GM12878 (cell line): ENCODE data around the gene KIF5A. TPM values are rescaled to one million over a fixed set of nuclear protein-coding genes. Genes with fewer than 3 reads are reported as not detected.

Experiments used
- ATAC-seq: fragments of 200-7000 bp; cut with Tn5 transposase; 3 replicates; pipeline ENCODE4 v1.9.1; 2020; ENCODE audit warnings: mild to moderate bottlenecking, moderate library complexity
- BruUV-seq: library from RNA; stranded (reverse); fragments of 400-500 nt; replicated peaks from 2 replicates; lab custom pipeline; 2021; lab: Mats Ljungman, UMichigan
- CTCF ChIA-PET: fragments of 300-600 bp; sonication (Branson Sonifier 250); formaldehyde crosslinking; extraction: SDS; loops from one replicate; lab custom pipeline; 2021; ENCODE audit warnings: inconsistent platforms; lab: Yijun Ruan, JAX
- POLR2A ChIA-PET: fragments of 350-600 bp; formaldehyde crosslinking; extraction: SDS; loops from one replicate; lab custom pipeline; 2021; ENCODE audit warnings: inconsistent platforms; lab: Charles Lee
- RAD21 ChIA-PET: fragments of 300-600 bp; sonication (Branson Sonifier 250); formaldehyde crosslinking; loops from one replicate; lab custom pipeline; 2023; ENCODE audit warnings: antibody characterized with exemption; ENCODE audit not compliant: unreplicated experiment; lab: Charles Lee
- SMC1A ChIA-PET: fragments of 300-600 bp; sonication (Branson Sonifier 250); formaldehyde crosslinking; loops from one replicate; lab custom pipeline; 2023; ENCODE audit not compliant: unreplicated experiment, uncharacterized antibody; lab: Charles Lee
- DNase-seq: peaks from one replicate; pipeline ENCODE4 v3.0.0-alpha.2; 2011; ENCODE audit warnings: low read depth, low spot score
- FAIRE-seq: peaks from 3 replicates; lab custom pipeline; 2011; peaks lifted over from hg19 to GRCh38; lab: Jason Lieb, UNC
- H2AFZ ChIP-seq: 2 replicates; pipeline ENCODE4 v1.6.0; 2011; ENCODE audit warnings: low read depth, low read length, control low read depth; ENCODE audit not compliant: control insufficient read depth
- H3K27ac ChIP-seq: 2 replicates; pipeline ENCODE4 v1.5.1; 2011; ENCODE audit warnings: control low read depth; ENCODE audit not compliant: control insufficient read depth, insufficient read depth
- H3K27me3 ChIP-seq, 2 experiments: replicated peaks in 1 of 2; 2 replicates each; pipeline versions ENCODE4 v1.6.0 to v1.6.1; 2011; ENCODE audit warnings: low read length in 1 of 2; ENCODE audit not compliant: control insufficient read depth in 2 of 2, insufficient read depth in 2 of 2
- H3K36me3 ChIP-seq, 2 experiments: 2 replicates each; pipeline ENCODE4 v1.5.1; 2011; ENCODE audit warnings: low read length in 1 of 2; ENCODE audit not compliant: control insufficient read depth in 2 of 2, insufficient read depth in 2 of 2
- H3K4me1 ChIP-seq: 2 replicates; pipeline ENCODE4 v1.6.1; 2011; ENCODE audit warnings: mild to moderate bottlenecking, low read length, moderate library complexity, mixed read lengths; ENCODE audit not compliant: control insufficient read depth, insufficient read depth
- H3K4me2 ChIP-seq: 2 replicates; pipeline ENCODE4 v1.6.0; 2011; ENCODE audit warnings: control low read depth; ENCODE audit not compliant: control insufficient read depth, insufficient read depth
- H3K4me3 ChIP-seq: fragments of 200-600 bp; sonication (generic); 2 replicates; pipeline ENCODE4 v1.5.1; 2016
- H3K79me2 ChIP-seq: 2 replicates; pipeline ENCODE4 v1.6.0; 2011; ENCODE audit warnings: low read length; ENCODE audit not compliant: control insufficient read depth, insufficient read depth
- H3K9ac ChIP-seq: 2 replicates; pipeline ENCODE4 v1.8.0; 2011; ENCODE audit warnings: low read length, control low read depth, mixed read lengths; ENCODE audit not compliant: control insufficient read depth, insufficient read depth
- H3K9me3 ChIP-seq: replicated peaks from 3 replicates; pipeline ENCODE4 v1.5.1; 2011; ENCODE audit warnings: mild to moderate bottlenecking, low read length; ENCODE audit not compliant: control insufficient read depth, insufficient read depth
- H4K20me1 ChIP-seq: 2 replicates; pipeline ENCODE4 v1.6.0; 2011; ENCODE audit not compliant: control insufficient read depth, insufficient read depth
- CHD1 ChIP-seq: IDR thresholded peaks from 2 replicates; pipeline ENCODE4 v1.6.1; 2012; ENCODE audit warnings: low read depth, low read length, improper control_type of control experiment
- CREM ChIP-seq: IDR thresholded peaks from 2 replicates; pipeline ENCODE4 v1.6.1; 2014; ENCODE audit warnings: antibody characterized with exemption, low read depth
- LARP7 ChIP-seq: fragments of 450-650 bp; IDR thresholded peaks from 2 replicates; pipeline ENCODE4 v1.6.1; 2017; ENCODE audit warnings: mild to moderate bottlenecking
- MEF2B ChIP-seq: fragments of 450-650 bp; IDR thresholded peaks from 2 replicates; pipeline ENCODE4 v1.6.1; 2018; ENCODE audit warnings: mild to moderate bottlenecking, moderate library complexity; ENCODE audit not compliant: partially characterized antibody, poor library complexity, severe bottlenecking
- MTA3 ChIP-seq: IDR thresholded peaks from 2 replicates; pipeline ENCODE4 v1.6.1; 2012; ENCODE audit warnings: low read length, inconsistent platforms, borderline replicate concordance
- NR2F1 ChIP-seq: fragments of 450-650 bp; conservative IDR thresholded peaks from 2 replicates; pipeline ENCODE4 v1.6.1; 2017; ENCODE audit warnings: mild to moderate bottlenecking
- RCOR1 ChIP-seq: conservative IDR thresholded peaks from 2 replicates; pipeline ENCODE4 v1.6.1; 2012; ENCODE audit warnings: low read depth, low read length, improper control_type of control experiment
- SPI1 ChIP-seq: IDR thresholded peaks from 2 replicates; pipeline ENCODE4 v1.6.1; 2011; ENCODE audit warnings: low read depth, mild to moderate bottlenecking, low read length, moderate library complexity, borderline replicate concordance; ENCODE audit not compliant: insufficient read depth
- STAT3 ChIP-seq: IDR thresholded peaks from 2 replicates; pipeline ENCODE4 v1.6.1; 2011; ENCODE audit warnings: low read depth, low read length, improper control_type of control experiment
- SUPT20H ChIP-seq: IDR thresholded peaks from 2 replicates; pipeline ENCODE4 v1.6.1; 2011; ENCODE audit warnings: low read depth, mild to moderate bottlenecking, low read length, moderate library complexity, borderline replicate concordance; ENCODE audit not compliant: control insufficient read depth
- TARDBP ChIP-seq: IDR thresholded peaks from 2 replicates; pipeline ENCODE4 v1.6.1; 2016; ENCODE audit warnings: borderline replicate concordance
- WRNIP1 ChIP-seq: IDR thresholded peaks from 2 replicates; pipeline ENCODE4 v1.6.1; 2011; ENCODE audit warnings: low read depth, low read length, improper control_type of control experiment, borderline replicate concordance
- ZNF217 ChIP-seq: fragments of 450-650 bp; IDR thresholded peaks from 2 replicates; pipeline ENCODE4 v1.6.1; 2017; ENCODE audit warnings: antibody characterized with exemption, mild to moderate bottlenecking
- WGBS: methylation state at CpG from one replicate; pipeline ENCODE4 v1.1.6; 2016; ENCODE audit warnings: low lambda C conversion rate; ENCODE audit not compliant: insufficient replicate concordance, insufficient coverage; ENCODE audit errors: missing lambda C conversion rate; 5-methylcytosine and 5-hydroxymethylcytosine counted together
- in situ Hi-C: fragments of 300-500 bp; cut with MboI; formaldehyde crosslinking; loops from 9 replicates; pipeline ENCODE4 v1.14.3; 2018; ENCODE audit warnings: mixed read lengths
- intact Hi-C: fragments of 100-400 bp; cut with micrococcal nuclease; formaldehyde crosslinking; loops from one replicate; pipeline ENCODE4 v1.14.2; 2022; ENCODE audit not compliant: unreplicated experiment
- polyA plus RNA-seq, 11 experiments: library from polyadenylated mRNA; depleted of rRNA in 4 of 11; unstranded in 6 of 11; stranded (reverse) in 5 of 11; fragments of >200 nt; fragmentation: Nextera tagmentation in 4 of 11; fragmentation: Illumina TruSeq in 1 of 11; extraction: Ambion mirVana in 4 of 11; extraction: Trizol in 1 of 11; gene quantifications; 1 replicate in 1 of 11; 2 replicates in 10 of 11; pipeline versions ENCODE4 v1.2.1 to v1.2.3, GENCODE V29; 2011 to 2016; ENCODE audit warnings: inconsistent platforms in 2 of 11, missing spikeins in 2 of 11, low read depth in 1 of 11
- total RNA-seq, 4 experiments: library from RNA; depleted of rRNA in 3 of 4; stranded (reverse); fragments of >200 nt in 3 of 4; fragmentation: Illumina TruSeq in 1 of 4; extraction: Trizol in 1 of 4; gene quantifications; 2 replicates each; pipeline versions ENCODE4 v1.2.1 to v1.2.3, GENCODE V29; 2013 to 2021
- TF ChIP-seq, protein P1 (sequence below): fragments of 450-650 bp; IDR thresholded peaks from 2 replicates; pipeline ENCODE4 v1.6.1; 2017; ENCODE audit warnings: low read depth, mild to moderate bottlenecking, moderate library complexity

KIF5A gene
- total and polyA plus RNA-seq, 10 of the 15 experiments (the other 5 are each of a cell fraction or from before 2014, with no cell fraction given) = 0.35 to 2.9 (median 0.97) TPM

- ChIA-PET POLR2A (no interaction called here), CTCF (interaction anchor here (0.7 to 2.2 kb wide), 2 partner anchors 43 to 119 kb away, joined by 3 to 5 read pairs; partner anchors contain the start of gene GLI1), SMC1A (no interaction called here), RAD21 (no interaction called here)
- intact Hi-C loops (no loop called here), in situ Hi-C loops (no loop called here)
- H3K4me2 ChIP-seq = no peak overlapping the region
- no peak overlapping the region for H2AFZ ChIP-seq
- TF ChIP-seq NR2F1 (no peak), MEF2B (no peak), SPI1 (no peak), SUPT20H (no peak), WRNIP1 (no peak), LARP7 (no peak), STAT3 (no peak), ZNF217 (no peak), CREM (no peak), TARDBP (no peak), CHD1 (no peak), RCOR1 (no peak), MTA3 (no peak)
- TF ChIP-seq, protein P1, sequence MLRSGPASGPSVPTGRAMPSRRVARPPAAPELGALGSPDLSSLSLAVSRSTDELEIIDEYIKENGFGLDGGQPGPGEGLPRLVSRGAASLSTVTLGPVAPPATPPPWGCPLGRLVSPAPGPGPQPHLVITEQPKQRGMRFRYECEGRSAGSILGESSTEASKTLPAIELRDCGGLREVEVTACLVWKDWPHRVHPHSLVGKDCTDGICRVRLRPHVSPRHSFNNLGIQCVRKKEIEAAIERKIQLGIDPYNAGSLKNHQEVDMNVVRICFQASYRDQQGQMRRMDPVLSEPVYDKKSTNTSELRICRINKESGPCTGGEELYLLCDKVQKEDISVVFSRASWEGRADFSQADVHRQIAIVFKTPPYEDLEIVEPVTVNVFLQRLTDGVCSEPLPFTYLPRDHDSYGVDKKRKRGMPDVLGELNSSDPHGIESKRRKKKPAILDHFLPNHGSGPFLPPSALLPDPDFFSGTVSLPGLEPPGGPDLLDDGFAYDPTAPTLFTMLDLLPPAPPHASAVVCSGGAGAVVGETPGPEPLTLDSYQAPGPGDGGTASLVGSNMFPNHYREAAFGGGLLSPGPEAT = no peak
- no peak overlapping the region for H3K9ac ChIP-seq
- no peaks in the 10 kb centered on the region for H4K20me1 ChIP-seq
- no peak for FAIRE-seq
- no peak for DNase-seq
- no peak overlapping the region for H3K4me3 ChIP-seq
- no peaks in the 10 kb centered on the region; a peak in 2 of 4 replicates for H3K27me3 ChIP-seq
- H3K27ac ChIP-seq = no peak overlapping the region
- BruUV-seq = no TSS peak
- ATAC-seq = no peak
- H3K4me1 ChIP-seq = no peaks in the 10 kb centered on the region
- no peaks in the 10 kb centered on the region for H3K79me2 ChIP-seq
- no peaks in the 10 kb centered on the region for H3K9me3 ChIP-seq
- WGBS = 53% methylated on average over 12 of the region's 12 CpGs
- H3K36me3 ChIP-seq = no peaks in the 10 kb centered on the region
Observed at GRCh38 chr12:57577981-57578758, 28.3 kb downstream of the KIF5A start.
